Measurements from ENCODE around the gene GJA4. TPM values are rescaled to one million over a fixed set of nuclear protein-coding genes. Genes with fewer than 3 reads are reported as not detected.

GJA4 gene
- total RNA-seq, 1 experiment from 2014 or later, result 1.4 TPM

GRCh38 chr1:34790985-34791384 lies 1.8 kb upstream of the GJA4 start:
- no peak overlapping the region for H3K4ac ChIP-seq (ENCODE audit: low read depth, low read length)
- no peak overlapping the region for H2AFZ ChIP-seq (ENCODE audit: low read length)
- no peak overlapping the region for H3K56ac ChIP-seq (ENCODE audit: insufficient read length, low read depth, low read length)
- no peak overlapping the region for H3T11ph ChIP-seq (ENCODE audit: low read length)
- H3K4me1 ChIP-seq (ENCODE audit: insufficient read depth, low read length), result 0 out of 2 replicates have a peak, but pooled peaks cover 3% of the 10 kb centered on the region
- no peak overlapping the region for H3K18ac ChIP-seq (ENCODE audit: insufficient read length, low read depth, low read length)
- no peak overlapping the region for H3K4me2 ChIP-seq (ENCODE audit: insufficient read depth, insufficient read length, low read length)
- Mint-ChIP-seq H3K9me3 (no peaks in the 10 kb centered on the region; a peak in 2 of 5 replicates), H3K27ac (no peak overlapping the region; a peak in 1 of 7 replicates), H3K4me1 (peaks cover 12 to 14% of the 10 kb centered on the region in 2 experiments), H3K27me3 (ENCODE audit: low read depth) (peaks cover 41% of the 10 kb centered on the region), H3K4me3 (no peak overlapping the region), H3K36me3 (ENCODE audit: insufficient read depth in 1 of 3, low read depth in 3 of 3) (no peaks in the 10 kb centered on the region; a peak in 2 of 7 replicates)
- H4K5ac ChIP-seq (ENCODE audit: insufficient read length, low read depth, low read length), result no peak overlapping the region
- no peak overlapping the region for H4K8ac ChIP-seq (replicated peaks; ENCODE audit: insufficient read length, low read depth, low read length)
- H3K14ac ChIP-seq (ENCODE audit: insufficient read depth, low read length), result no peak overlapping the region; the same call in 1 of the 2 replicates
- DNase-seq, result no peak
- no peak overlapping the region for H3K27ac ChIP-seq (ENCODE audit: insufficient read length, low read depth, low read length)
- H3K9me3 ChIP-seq (ENCODE audit: control insufficient read depth, low read depth, low read length), result no peaks in the 10 kb centered on the region
- H3K9ac ChIP-seq (ENCODE audit: extremely low read depth, insufficient read length, low read length), result no peak overlapping the region
- no peak overlapping the region for H2BK20ac ChIP-seq (ENCODE audit: low read depth, low read length, poor library complexity, severe bottlenecking)
- H3K23ac ChIP-seq (ENCODE audit: insufficient read length, low read depth, low read length), result no peak overlapping the region
- H2AK5ac ChIP-seq (ENCODE audit: insufficient read length, low read length), result no peak overlapping the region
- H3K23me2 ChIP-seq (ENCODE audit: insufficient read length, low read depth, low read length, poor library complexity, severe bottlenecking), result no peaks in the 10 kb centered on the region
- H4K20me1 ChIP-seq (ENCODE audit: control insufficient read depth, insufficient read depth, insufficient read length), result no peaks in the 10 kb centered on the region
- H2BK12ac ChIP-seq (ENCODE audit: insufficient read length, low read depth, low read length), result no peak overlapping the region
- TF ChIP-seq, protein P1, sequence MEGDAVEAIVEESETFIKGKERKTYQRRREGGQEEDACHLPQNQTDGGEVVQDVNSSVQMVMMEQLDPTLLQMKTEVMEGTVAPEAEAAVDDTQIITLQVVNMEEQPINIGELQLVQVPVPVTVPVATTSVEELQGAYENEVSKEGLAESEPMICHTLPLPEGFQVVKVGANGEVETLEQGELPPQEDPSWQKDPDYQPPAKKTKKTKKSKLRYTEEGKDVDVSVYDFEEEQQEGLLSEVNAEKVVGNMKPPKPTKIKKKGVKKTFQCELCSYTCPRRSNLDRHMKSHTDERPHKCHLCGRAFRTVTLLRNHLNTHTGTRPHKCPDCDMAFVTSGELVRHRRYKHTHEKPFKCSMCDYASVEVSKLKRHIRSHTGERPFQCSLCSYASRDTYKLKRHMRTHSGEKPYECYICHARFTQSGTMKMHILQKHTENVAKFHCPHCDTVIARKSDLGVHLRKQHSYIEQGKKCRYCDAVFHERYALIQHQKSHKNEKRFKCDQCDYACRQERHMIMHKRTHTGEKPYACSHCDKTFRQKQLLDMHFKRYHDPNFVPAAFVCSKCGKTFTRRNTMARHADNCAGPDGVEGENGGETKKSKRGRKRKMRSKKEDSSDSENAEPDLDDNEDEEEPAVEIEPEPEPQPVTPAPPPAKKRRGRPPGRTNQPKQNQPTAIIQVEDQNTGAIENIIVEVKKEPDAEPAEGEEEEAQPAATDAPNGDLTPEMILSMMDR (conservative IDR thresholded peaks at IDR 0.05), result no peak
- H4K91ac ChIP-seq (ENCODE audit: insufficient read length, low read depth, low read length), result no peak overlapping the region
- H2BK5ac ChIP-seq (ENCODE audit: insufficient read length, low read length), result no peak overlapping the region
- H2BK120ac ChIP-seq (ENCODE audit: low read depth, low read length, poor library complexity, severe bottlenecking), result no peak overlapping the region
- no peak overlapping the region for H2BK15ac ChIP-seq (ENCODE audit: low read depth, low read length)
- H3K79me1 ChIP-seq (ENCODE audit: insufficient read depth, low read depth, low read length, poor library complexity, severe bottlenecking), result no peaks in the 10 kb centered on the region
- WGBS (ENCODE audit: extremely low coverage, insufficient read length, low lambda C conversion rate), result no CpG with 5 or more reads among the region's 6 CpGs
- H3K27me3 ChIP-seq (ENCODE audit: insufficient read depth, low read length), result no peaks in the 10 kb centered on the region; the same call in 1 of the 2 replicates
- no peaks in the 10 kb centered on the region for H3K79me2 ChIP-seq (ENCODE audit: insufficient read depth, low read length)
